Measurements from ENCODE around the gene BCL11A. TPM values are rescaled to one million over a fixed set of nuclear protein-coding genes. Genes with fewer than 3 reads are reported as not detected.

The BCL11A gene
- total RNA-seq, 4 donors from 2014 or later = 0.16 to 2.0 (median 0.41) TPM

DNA sequence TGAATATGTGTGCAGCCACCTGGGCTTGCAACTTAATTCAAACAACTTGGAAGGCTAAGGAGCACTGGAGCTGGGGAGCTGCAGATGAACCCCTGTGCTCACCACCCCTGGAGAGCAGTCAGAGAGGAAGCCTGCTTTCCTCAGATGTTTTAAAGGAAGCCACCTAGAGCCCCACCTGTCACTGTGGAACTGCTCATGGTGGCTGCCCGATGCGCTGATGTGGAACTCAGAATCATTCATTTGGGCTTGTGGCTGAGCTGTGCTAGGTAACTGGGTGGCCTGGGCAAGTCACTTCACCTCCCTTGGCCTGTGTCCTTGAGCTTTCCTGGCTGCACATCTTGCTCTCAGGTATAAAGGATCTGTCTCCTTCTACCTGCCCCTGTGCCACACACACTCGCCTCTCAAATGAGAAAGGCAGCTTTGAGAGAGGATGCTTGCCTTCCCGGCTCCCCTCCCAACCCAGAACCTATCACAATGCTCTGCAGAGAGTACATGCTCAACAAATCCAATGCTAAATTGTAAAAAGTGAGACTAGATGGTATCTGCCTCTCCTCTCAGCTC, 41.3 kb downstream of the BCL11A start:
- TF ChIP-seq, protein P1, sequence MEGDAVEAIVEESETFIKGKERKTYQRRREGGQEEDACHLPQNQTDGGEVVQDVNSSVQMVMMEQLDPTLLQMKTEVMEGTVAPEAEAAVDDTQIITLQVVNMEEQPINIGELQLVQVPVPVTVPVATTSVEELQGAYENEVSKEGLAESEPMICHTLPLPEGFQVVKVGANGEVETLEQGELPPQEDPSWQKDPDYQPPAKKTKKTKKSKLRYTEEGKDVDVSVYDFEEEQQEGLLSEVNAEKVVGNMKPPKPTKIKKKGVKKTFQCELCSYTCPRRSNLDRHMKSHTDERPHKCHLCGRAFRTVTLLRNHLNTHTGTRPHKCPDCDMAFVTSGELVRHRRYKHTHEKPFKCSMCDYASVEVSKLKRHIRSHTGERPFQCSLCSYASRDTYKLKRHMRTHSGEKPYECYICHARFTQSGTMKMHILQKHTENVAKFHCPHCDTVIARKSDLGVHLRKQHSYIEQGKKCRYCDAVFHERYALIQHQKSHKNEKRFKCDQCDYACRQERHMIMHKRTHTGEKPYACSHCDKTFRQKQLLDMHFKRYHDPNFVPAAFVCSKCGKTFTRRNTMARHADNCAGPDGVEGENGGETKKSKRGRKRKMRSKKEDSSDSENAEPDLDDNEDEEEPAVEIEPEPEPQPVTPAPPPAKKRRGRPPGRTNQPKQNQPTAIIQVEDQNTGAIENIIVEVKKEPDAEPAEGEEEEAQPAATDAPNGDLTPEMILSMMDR (IDR thresholded peaks at IDR 0.05; ENCODE audit: low read depth) = no peak

DNA sequence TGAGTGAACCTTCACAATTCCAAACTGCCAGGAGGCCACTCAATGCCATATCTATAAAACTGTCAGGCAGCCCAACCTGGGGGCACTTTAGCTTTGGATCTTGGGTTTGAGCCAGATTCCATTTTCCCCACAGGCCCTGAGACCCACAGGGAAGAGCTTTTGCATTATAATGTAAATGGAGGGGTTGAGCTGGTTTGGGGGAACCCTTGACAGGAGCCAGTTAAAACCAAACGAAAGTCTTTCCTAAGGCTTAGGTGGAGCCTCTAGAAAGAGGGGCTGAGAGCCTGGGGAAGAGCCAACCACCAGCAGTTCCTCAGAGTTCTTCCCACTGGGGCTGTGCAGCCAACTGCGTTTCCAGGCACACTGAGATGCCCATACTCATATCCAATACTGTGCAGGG, 42.7 kb downstream of the BCL11A start:
- TF ChIP-seq, protein P1 (IDR thresholded peaks at IDR 0.05; ENCODE audit: low read depth) = no peak

DNA sequence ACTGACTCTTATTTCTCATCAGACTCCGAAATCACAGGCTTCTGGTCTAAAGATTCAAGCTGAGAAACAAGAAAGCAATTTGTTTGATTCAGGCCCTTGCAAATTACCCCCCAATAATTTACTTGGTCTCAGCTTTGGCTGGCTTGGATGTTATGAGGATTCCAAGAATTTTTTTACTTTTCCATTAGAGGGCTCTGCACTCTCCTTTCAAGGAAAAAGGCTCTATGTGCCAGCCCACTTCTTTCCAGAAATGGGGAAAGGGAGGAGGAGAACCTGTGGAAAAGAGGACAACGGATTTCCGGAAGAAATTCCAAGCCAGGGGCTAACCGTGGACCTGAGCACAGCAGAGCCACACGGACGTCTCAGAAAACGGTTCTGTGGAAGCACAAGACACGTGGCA, 44.4 kb downstream of the BCL11A start:
- TF ChIP-seq, protein P1 (IDR thresholded peaks at IDR 0.05; ENCODE audit: low read depth) = no peak

DNA sequence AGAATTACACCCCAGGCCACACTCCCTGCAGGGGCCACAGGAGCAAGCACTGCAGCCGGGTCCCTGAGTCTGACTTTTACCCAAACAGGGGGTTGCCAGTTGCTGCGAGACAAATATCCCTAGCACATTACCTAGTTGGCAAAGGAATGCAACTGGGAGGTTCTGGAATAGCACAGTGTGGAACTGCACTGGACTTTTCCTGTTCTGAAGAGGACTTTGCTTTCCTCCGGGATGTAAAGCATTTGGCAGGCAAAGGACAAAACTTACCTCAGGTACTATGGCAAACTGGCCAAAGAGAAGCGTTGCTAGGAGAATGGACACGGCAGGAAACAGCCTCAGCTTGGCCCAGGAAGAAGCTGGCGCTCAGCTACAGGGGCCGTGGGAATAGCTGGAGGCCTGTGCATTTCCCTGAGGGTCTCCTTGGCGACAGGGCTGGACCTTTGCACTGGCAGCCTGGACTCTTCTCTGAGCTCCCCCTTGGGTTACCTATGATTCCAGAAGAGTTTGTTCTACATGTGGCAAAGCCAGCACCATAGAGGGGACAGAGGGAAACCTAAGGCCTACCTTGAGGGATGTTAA, 45.0 kb downstream of the BCL11A start:
- TF ChIP-seq, protein P1 (IDR thresholded peaks at IDR 0.05; ENCODE audit: low read depth) = no peak

DNA sequence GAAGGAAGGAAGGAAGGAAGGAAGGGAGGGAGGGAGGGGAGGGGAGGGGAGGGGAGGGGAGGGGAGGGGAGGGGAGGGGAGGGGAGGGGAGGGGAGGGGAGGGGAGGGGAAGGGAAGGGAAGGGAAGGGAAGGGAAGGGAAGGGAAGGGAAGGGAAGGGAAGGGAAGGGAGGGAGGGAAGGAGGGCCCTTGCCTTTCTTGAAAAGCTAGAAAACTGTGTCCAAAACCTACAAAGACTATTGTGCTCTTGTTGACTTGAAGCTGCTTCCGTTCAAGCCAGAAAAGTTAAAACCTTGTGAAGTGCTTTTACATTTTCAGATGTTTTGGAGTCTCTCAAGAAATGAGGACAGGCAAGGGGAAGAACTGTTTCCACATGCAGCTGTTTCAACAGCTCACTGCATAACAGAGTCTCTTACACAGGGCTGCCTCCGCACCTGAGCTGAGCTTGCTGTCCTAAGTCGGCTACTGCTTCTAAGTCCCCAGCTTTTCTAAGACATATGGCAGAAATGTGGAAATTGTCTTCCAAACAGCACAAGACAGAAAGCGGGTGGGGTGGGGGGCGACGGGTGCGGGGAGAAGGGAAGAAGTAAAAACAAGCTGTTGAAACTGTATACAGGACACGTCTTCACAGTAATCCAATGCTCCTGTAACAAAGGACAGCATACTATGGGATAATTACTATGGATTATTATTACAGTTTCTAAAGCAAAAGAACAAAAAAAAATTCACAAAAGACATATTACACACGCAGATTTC, 46.1 kb downstream of the BCL11A start:
- TF ChIP-seq, protein P1 (IDR thresholded peaks at IDR 0.05; ENCODE audit: low read depth) = no peak

DNA sequence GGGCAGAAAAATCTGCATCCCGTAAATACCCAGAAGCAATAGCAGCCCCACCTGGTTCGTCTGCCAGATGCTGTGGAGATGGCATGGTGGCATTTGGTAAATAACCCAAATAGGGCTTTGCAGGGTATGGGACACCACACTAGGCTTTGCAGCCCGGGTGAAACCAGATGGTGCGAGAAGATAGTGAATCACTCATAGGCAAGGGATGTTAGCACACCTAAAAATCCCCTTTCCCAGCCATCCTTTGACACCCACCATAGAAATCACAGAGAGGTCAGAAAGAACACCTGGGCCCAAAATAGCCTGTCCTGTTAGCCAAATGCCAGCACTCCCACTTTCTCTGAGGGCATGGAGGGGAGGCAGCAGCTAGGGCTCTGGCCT, 47.6 kb downstream of the BCL11A start:
- TF ChIP-seq, protein P1 (IDR thresholded peaks at IDR 0.05; ENCODE audit: low read depth) = no peak

DNA sequence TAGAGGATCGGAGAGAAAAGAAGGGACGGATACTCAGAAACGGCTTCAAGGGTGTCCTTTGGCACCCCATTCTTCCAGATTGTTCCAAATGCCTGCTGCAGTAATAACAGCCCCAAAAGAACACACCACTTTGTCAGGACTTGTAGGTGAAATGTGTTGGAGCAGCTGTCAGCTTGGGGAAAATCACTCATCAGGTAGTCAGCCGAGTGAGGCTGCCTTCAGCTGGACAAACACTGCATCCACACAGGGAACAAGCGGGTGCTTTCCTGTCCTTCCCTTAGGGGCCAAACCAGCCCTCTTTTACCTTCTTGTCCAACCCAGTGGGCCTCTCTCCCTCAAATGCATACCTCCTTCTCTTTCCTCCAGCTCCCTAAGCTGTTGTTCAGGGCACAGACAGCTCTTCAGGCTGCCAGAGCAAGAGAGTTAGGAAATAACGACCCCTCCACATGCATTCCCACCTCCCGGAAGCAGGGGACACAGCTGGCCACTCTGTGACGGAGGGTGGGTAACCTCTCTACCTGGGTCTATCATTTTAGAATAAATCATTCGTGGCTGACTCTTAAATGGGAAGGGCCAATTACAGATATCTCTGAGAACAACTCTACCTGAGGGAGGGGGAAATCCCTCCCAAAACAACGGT, 48.1 kb downstream of the BCL11A start:
- TF ChIP-seq, protein P1 (IDR thresholded peaks at IDR 0.05; ENCODE audit: low read depth) = no peak
